HFFc6 (cell line): Measurements from ENCODE around the gene SNED1. TPM values are rescaled to one million over a fixed set of nuclear protein-coding genes. Genes with fewer than 3 reads are reported as not detected.

Source experiments
- DNase-seq: peaks from one replicate; pipeline ENCODE4 v3.0.0-alpha.2; 2018
- H3K27ac Mint-ChIP-seq: 2 replicates; pipeline ENCODE4 v1.8.0; 2020; ENCODE audit warnings: mild to moderate bottlenecking, mixed read lengths
- H3K27me3 Mint-ChIP-seq: 2 replicates; pipeline ENCODE4 v1.8.0; 2021; ENCODE audit warnings: mild to moderate bottlenecking, moderate library complexity, mixed read lengths; ENCODE audit not compliant: insufficient read depth
- H3K36me3 Mint-ChIP-seq: 2 replicates; pipeline ENCODE4 v1.8.0; 2021; ENCODE audit warnings: low read depth, mixed read lengths
- H3K4me1 Mint-ChIP-seq: 2 replicates; pipeline ENCODE4 v1.8.0; 2020; ENCODE audit warnings: low read depth, mixed read lengths
- H3K4me3 Mint-ChIP-seq: 2 replicates; pipeline ENCODE4 v1.8.0; 2020; ENCODE audit warnings: mild to moderate bottlenecking, moderate library complexity, mixed read lengths
- H3K9me3 Mint-ChIP-seq: 2 replicates; pipeline ENCODE4 v1.8.0; 2020; ENCODE audit warnings: mild to moderate bottlenecking, mixed read lengths
- total RNA-seq, 6 experiments: library from RNA; stranded (reverse); fragmentation: NEBNext Ultra II Directional; extraction: Animal tissue kit (Norgen Biotek cat#: 25700); gene quantifications; 2 replicates in 1 of 6; 3 replicates in 5 of 6; pipeline ENCODE4 v1.2.3, GENCODE V29; 2021
- TF ChIP-seq, protein P1 (sequence below): fragments of 200-600 bp; sonication (generic); IDR thresholded peaks from 2 replicates; pipeline ENCODE4 v1.5.0; 2021; ENCODE audit warnings: antibody characterized with exemption, mild to moderate bottlenecking

Gene SNED1
- total RNA-seq, 6 experiments from 2014 or later, result 1.2 to 2.1 (median 1.6) TPM

DNA sequence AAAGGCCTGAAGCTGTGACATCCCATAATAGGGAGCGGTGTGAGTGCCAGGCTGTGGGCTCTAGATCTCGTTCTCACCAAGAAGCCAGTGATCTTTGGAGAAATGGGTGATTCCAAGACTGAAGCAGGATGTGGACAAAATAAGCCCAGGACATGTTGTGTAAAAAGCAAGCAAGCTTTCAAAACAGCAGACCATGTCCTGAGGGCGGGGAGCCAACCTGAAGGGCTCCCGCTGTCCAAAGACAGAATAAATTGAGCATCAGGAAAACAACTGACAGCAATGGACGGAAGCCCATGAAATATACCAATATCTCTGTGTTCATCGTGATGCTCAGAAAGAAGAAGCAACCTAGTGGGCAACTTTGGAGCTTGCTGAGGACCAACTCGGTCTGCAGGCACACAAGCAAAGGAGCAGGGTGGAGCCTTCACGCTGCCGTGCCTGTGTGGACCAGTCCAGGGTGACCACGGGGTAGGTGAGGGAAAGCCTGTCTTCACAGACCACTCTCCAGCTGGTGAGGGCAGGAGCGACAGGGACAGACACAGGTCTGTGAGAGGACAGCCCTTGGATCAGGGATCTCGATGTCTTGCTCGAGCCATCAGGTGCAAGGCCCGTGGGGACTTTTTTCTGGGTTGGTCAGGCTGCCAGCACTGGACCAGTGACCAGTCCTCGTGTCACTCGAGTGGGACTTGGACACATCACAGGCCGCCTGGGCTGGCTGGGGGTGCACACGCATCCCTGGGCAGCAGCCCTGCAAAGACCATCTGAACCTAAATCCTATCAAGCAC is 82.2 kb downstream of the SNED1 start:
- TF ChIP-seq, protein P1, sequence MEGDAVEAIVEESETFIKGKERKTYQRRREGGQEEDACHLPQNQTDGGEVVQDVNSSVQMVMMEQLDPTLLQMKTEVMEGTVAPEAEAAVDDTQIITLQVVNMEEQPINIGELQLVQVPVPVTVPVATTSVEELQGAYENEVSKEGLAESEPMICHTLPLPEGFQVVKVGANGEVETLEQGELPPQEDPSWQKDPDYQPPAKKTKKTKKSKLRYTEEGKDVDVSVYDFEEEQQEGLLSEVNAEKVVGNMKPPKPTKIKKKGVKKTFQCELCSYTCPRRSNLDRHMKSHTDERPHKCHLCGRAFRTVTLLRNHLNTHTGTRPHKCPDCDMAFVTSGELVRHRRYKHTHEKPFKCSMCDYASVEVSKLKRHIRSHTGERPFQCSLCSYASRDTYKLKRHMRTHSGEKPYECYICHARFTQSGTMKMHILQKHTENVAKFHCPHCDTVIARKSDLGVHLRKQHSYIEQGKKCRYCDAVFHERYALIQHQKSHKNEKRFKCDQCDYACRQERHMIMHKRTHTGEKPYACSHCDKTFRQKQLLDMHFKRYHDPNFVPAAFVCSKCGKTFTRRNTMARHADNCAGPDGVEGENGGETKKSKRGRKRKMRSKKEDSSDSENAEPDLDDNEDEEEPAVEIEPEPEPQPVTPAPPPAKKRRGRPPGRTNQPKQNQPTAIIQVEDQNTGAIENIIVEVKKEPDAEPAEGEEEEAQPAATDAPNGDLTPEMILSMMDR, result no peak
- no peaks in the 10 kb centered on the region; the same call in 1 of the 2 replicates for H3K4me1 Mint-ChIP-seq

DNA sequence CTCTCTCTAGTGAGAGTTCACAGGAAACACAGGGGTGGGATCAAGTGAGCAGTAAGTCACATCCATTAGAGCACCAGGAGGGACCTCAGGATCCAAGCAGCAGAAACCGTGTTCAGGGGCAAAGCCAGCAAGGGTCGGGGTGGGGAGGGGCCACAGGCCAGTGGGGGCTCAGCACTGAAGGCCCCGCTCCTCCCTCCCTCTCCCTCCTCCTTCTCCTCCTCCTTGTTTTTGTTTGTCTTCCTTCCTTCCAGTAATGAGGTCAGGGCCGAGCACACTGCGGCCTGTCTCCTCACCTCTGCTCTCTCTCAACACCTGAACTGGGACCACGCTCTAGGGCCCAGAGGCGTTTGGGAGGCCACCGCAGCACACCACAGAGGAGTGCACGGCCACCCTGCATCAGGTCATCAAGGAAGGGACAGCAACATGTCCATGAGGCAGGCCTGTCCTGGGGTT is 82.8 kb downstream of the SNED1 start:
- H3K9me3 Mint-ChIP-seq, result no peaks in the 10 kb centered on the region
- H3K27me3 Mint-ChIP-seq, result peaks cover 3% of the 10 kb centered on the region
- no peaks in the 10 kb centered on the region; the same call in 1 of the 2 replicates for H3K4me1 Mint-ChIP-seq
- TF ChIP-seq, protein P1, result no peak
- H3K36me3 Mint-ChIP-seq, result peaks cover 2% of the 10 kb centered on the region
- H3K27ac Mint-ChIP-seq, result no peak overlapping the region
- no peak overlapping the region for H3K4me3 Mint-ChIP-seq
- no peak for DNase-seq

More for the DNA sequence above, 82.2 kb downstream of the SNED1 start:
- no peaks in the 10 kb centered on the region for H3K9me3 Mint-ChIP-seq
- no peak for DNase-seq
- H3K27ac Mint-ChIP-seq, result no peak overlapping the region
- no peak overlapping the region for H3K4me3 Mint-ChIP-seq
- H3K27me3 Mint-ChIP-seq, result peaks cover 3% of the 10 kb centered on the region
- H3K36me3 Mint-ChIP-seq, result no peaks in the 10 kb centered on the region

DNA sequence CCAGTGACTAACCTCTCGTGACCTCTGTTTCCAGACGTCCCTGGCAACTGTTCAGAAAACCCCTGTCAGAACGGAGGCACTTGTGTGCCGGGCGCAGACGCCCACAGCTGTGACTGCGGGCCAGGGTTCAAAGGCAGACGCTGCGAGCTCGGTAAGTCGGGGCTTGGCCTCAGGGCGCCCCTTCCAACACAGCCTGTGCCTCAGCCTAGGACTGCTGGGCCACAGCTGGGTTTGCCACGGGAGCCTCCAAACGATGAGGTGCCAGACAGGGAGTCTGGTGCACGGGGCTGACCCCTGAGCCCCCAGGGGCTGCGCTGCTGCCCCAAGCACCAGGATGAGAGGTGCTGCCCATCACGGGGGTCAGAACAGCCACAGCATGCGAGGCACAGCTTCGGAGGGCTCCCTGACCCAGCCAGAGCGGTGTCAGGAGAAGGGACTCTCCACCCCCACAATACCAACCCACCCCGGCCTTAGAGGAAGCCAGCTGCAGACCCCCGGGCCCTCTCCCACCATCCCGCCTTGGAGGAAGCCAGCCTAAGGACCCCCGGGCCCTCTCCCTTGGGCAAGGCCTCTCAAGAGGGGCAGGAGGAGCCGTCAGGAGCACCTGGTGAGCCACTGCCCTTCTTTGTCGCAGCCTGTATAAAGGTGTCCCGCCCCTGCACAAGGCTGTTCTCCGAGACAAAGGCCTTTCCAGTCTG is 83.4 kb downstream of the SNED1 start:
- H3K27me3 Mint-ChIP-seq, result peaks cover 3% of the 10 kb centered on the region
- TF ChIP-seq, protein P1, result no peak

DNA sequence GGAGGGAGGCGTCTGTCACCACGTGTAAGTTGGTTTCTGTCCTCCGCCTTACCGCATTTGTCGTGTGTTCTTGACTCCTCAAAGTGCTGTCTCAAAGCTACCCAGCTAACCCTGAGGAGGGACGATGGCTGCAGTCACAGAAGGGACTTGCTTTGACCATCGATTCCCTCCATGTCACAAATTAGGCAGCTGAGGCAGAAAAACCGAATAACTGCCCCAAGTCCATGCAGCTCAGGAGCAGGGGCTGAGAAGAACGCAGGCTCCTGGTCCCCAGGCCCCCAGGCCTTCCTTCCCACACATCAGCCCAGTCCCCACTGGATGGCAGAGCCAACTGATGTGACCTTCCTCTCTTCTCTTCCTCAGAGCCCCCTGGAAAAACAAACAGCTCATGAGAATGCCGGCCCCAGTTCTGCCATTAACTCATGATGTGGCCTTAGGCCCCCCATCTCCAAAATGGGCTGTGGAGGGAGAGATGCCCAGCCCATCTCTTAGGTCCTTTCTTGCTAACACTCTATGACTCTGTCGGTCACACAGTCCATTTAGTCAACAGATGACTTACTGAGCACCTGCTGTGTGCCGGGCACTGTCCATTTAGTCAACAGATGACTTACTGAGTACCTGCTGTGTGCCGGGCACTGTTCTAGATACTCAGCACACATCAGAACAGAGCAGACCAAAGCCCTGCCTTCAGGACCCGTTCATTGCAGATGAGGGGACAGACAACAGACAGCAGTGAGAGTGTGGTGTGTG is 84.1 kb downstream of the SNED1 start:
- H3K27ac Mint-ChIP-seq, result no peak overlapping the region
- no peaks in the 10 kb centered on the region; the same call in 1 of the 2 replicates for H3K4me1 Mint-ChIP-seq
- no peak for DNase-seq
- H3K36me3 Mint-ChIP-seq, result peaks cover 9% of the 10 kb centered on the region
- H3K27me3 Mint-ChIP-seq, result peaks cover 3% of the 10 kb centered on the region
- TF ChIP-seq, protein P1, result no peak
- H3K4me3 Mint-ChIP-seq, result no peak overlapping the region
- H3K9me3 Mint-ChIP-seq, result no peaks in the 10 kb centered on the region

More for the DNA sequence above, 83.4 kb downstream of the SNED1 start:
- H3K4me1 Mint-ChIP-seq, result no peaks in the 10 kb centered on the region; the same call in 1 of the 2 replicates
- no peak overlapping the region for H3K4me3 Mint-ChIP-seq
- DNase-seq, result no peak
- no peaks in the 10 kb centered on the region for H3K9me3 Mint-ChIP-seq
- H3K27ac Mint-ChIP-seq, result no peak overlapping the region
- H3K36me3 Mint-ChIP-seq, result peaks cover 8% of the 10 kb centered on the region

- DNase-seq, result no peak
- H3K27me3 Mint-ChIP-seq, result peaks cover 3% of the 10 kb centered on the region
- no peak overlapping the region for H3K4me3 Mint-ChIP-seq
- TF ChIP-seq, protein P1, result no peak
- H3K36me3 Mint-ChIP-seq, result peaks cover 12% of the 10 kb centered on the region
- H3K9me3 Mint-ChIP-seq, result no peaks in the 10 kb centered on the region
- H3K27ac Mint-ChIP-seq, result no peak overlapping the region
- no peaks in the 10 kb centered on the region; the same call in 1 of the 2 replicates for H3K4me1 Mint-ChIP-seq
Measured at GRCh38 chr2:241083091-241083415, 84.6 kb downstream of the SNED1 start.
